HCT116 (cell line): Measurements from ENCODE around the gene GTF2H1. TPM values are rescaled to one million over a fixed set of nuclear protein-coding genes. Genes with fewer than 3 reads are reported as not detected.

Source experiments
- ATAC-seq: fragments of 200-7000 bp; cut with Tn5 transposase; 2 replicates; pipeline ENCODE4 v1.9.1; 2020; ENCODE audit warnings: mild to moderate bottlenecking, moderate library complexity
- BruUV-seq: library from RNA; stranded (reverse); fragments of 400-500 nt; replicated peaks from 2 replicates; lab custom pipeline; 2021; lab: Mats Ljungman, UMichigan
- CTCF ChIA-PET: fragments of 300-600 bp; sonication (Branson Sonifier 250); formaldehyde crosslinking; loops from one replicate; lab custom pipeline; 2021; ENCODE audit warnings: antibody characterized with exemption; lab: Charles Lee
- POLR2A ChIA-PET: fragments of 300-600, 350-600 bp; sonication (Branson Sonifier 250); formaldehyde crosslinking; loops from one replicate; lab custom pipeline; 2021; ENCODE audit warnings: antibody characterized with exemption; lab: Charles Lee
- RAD21 ChIA-PET, 2 experiments: fragments of 300-600 bp; sonication (Branson Sonifier 250); formaldehyde crosslinking; loops; one replicate each; lab custom pipeline; 2023; ENCODE audit warnings: low total read pairs in 2 of 2; ENCODE audit not compliant: uncharacterized antibody in 2 of 2, unreplicated experiment in 2 of 2, low non-redundant PET in 1 of 2; lab: Charles Lee
- DNase-seq: peaks from one replicate; pipeline ENCODE4 v3.0.0-alpha.2; 2010; ENCODE audit warnings: low read depth, low spot score
- H2AFZ ChIP-seq: fragments of 200-600 bp; shearing (Covaris generic), sonication (generic); 2 replicates; pipeline ENCODE4 v1.6.1; 2017; ENCODE audit warnings: low read depth, mixed run types, mixed read lengths, antibody characterized with exemption, low read length; ENCODE audit not compliant: poor library complexity, severe bottlenecking
- H3K27ac ChIP-seq: 2 replicates; pipeline ENCODE4 v1.5.1; 2012; ENCODE audit warnings: low read depth, low read length
- H3K27me3 ChIP-seq: fragments of 200-600 bp; sonication (generic); 2 replicates; pipeline ENCODE4 v1.6.1; 2016; ENCODE audit warnings: mixed run types, low read length, mixed read lengths; ENCODE audit not compliant: insufficient read depth
- H3K36me3 ChIP-seq, 2 experiments: fragments of 200-500 bp in 1 of 2; fragments of 200-600 bp in 1 of 2; sonication (Bioruptor generic) in 1 of 2; sonication (generic) in 1 of 2; 2 replicates each; pipeline versions ENCODE4 v1.5.1 to v1.6.1; 2014 to 2016; ENCODE audit warnings: low read length in 2 of 2, inconsistent platforms in 1 of 2, mixed read lengths in 1 of 2, mixed run types in 1 of 2; ENCODE audit not compliant: insufficient read depth in 2 of 2, control insufficient read depth in 1 of 2
- H3K4me1 ChIP-seq, 2 experiments: fragments of 200-600 bp in 1 of 2; sonication (generic) in 1 of 2; 2 replicates each; pipeline versions ENCODE4 v1.5.1 to v1.6.1; 2012 to 2017; ENCODE audit warnings: low read length in 2 of 2, inconsistent platforms in 1 of 2, mild to moderate bottlenecking in 1 of 2, mixed read lengths in 1 of 2, mixed run types in 1 of 2, moderate library complexity in 1 of 2; ENCODE audit not compliant: insufficient read depth in 2 of 2, control insufficient read depth in 1 of 2
- H3K4me2 ChIP-seq: fragments of 200-600 bp; sonication (generic); 2 replicates; pipeline ENCODE4 v1.6.1; 2017; ENCODE audit warnings: mixed run types, low read length, mixed read lengths
- H3K4me3 ChIP-seq, 2 experiments: fragments of 200-600 bp in 1 of 2; sonication (generic) in 1 of 2; replicated peaks in 1 of 2; 2 replicates each; pipeline ENCODE4 v1.5.1; 2011 to 2016; ENCODE audit warnings: low read length in 2 of 2, control low read depth in 1 of 2, low read depth in 1 of 2, mild to moderate bottlenecking in 1 of 2, mixed read lengths in 1 of 2, mixed run types in 1 of 2
- H3K79me2 ChIP-seq: fragments of 200-600 bp; sonication (generic); 2 replicates; pipeline ENCODE4 v1.6.1; 2017; ENCODE audit warnings: mild to moderate bottlenecking, mixed run types, low read length, moderate library complexity, mixed read lengths; ENCODE audit not compliant: insufficient read depth
- H3K9ac ChIP-seq: fragments of 200-600 bp; sonication (generic); 2 replicates; pipeline ENCODE4 v1.6.1; 2016; ENCODE audit warnings: low read length, mixed read lengths
- H3K9me2 ChIP-seq: fragments of 200-600 bp; sonication (generic), shearing (Covaris generic); 2 replicates; pipeline ENCODE4 v1.6.1; 2017; ENCODE audit warnings: mixed run types, mild to moderate bottlenecking, moderate library complexity; ENCODE audit not compliant: insufficient read depth
- H3K9me3 ChIP-seq, 2 experiments: fragments of 200-500 bp in 1 of 2; fragments of 200-600 bp in 1 of 2; sonication (Bioruptor generic) in 1 of 2; sonication (generic) in 1 of 2; 2 replicates each; pipeline ENCODE4 v1.6.1; 2014 to 2017; ENCODE audit warnings: low read length in 2 of 2, mixed read lengths in 2 of 2, inconsistent platforms in 1 of 2, low read depth in 1 of 2, mild to moderate bottlenecking in 1 of 2, mixed run types in 1 of 2, moderate library complexity in 1 of 2; ENCODE audit not compliant: control insufficient read depth in 1 of 2, insufficient read depth in 1 of 2
- H4K20me1 ChIP-seq: fragments of 200-600 bp; sonication (generic), shearing (Covaris generic); 2 replicates; pipeline ENCODE4 v1.6.1; 2017; ENCODE audit warnings: mixed run types, mild to moderate bottlenecking, moderate library complexity; ENCODE audit not compliant: insufficient read depth
- CBX3 ChIP-seq: IDR thresholded peaks from 2 replicates; pipeline ENCODE4 v1.6.1; 2012; ENCODE audit warnings: low read depth
- EGR1 ChIP-seq: IDR thresholded peaks from 2 replicates; pipeline ENCODE4 v1.6.1; 2012; ENCODE audit warnings: low read depth
- EZH2phosphoT487 ChIP-seq: fragments of 200-600 bp; IDR thresholded peaks from 2 replicates; pipeline ENCODE4 v1.6.1; 2018; ENCODE audit warnings: antibody characterized with exemption, borderline replicate concordance
- SIN3A ChIP-seq: IDR thresholded peaks from 2 replicates; pipeline ENCODE4 v1.6.1; 2012; ENCODE audit warnings: low read depth
- SRF ChIP-seq: IDR thresholded peaks from 2 replicates; pipeline ENCODE4 v1.6.1; 2012; ENCODE audit warnings: low read depth
- TCF7L2 ChIP-seq: IDR thresholded peaks from 2 replicates; pipeline ENCODE4 v1.7.0; 2011; ENCODE audit warnings: borderline replicate concordance, inconsistent platforms; ENCODE audit not compliant: insufficient read depth, insufficient read length; ENCODE audit errors: extremely low read depth
- intact Hi-C: fragments of 100-400 bp; cut with micrococcal nuclease; formaldehyde crosslinking; loops from 2 replicates; pipeline ENCODE4 v1.10.0; 2022
- total RNA-seq: library from RNA; stranded (reverse); gene quantifications from one replicate; pipeline ENCODE4 v1.2.1, GENCODE V29; 2021; ENCODE audit not compliant: unreplicated experiment
- TF ChIP-seq, protein P1 (sequence below): IDR thresholded peaks from 2 replicates; pipeline ENCODE4 v1.6.1; 2012

The GTF2H1 gene
- total RNA-seq, 1 experiment from 2014 or later, result 37.3 TPM

DNA sequence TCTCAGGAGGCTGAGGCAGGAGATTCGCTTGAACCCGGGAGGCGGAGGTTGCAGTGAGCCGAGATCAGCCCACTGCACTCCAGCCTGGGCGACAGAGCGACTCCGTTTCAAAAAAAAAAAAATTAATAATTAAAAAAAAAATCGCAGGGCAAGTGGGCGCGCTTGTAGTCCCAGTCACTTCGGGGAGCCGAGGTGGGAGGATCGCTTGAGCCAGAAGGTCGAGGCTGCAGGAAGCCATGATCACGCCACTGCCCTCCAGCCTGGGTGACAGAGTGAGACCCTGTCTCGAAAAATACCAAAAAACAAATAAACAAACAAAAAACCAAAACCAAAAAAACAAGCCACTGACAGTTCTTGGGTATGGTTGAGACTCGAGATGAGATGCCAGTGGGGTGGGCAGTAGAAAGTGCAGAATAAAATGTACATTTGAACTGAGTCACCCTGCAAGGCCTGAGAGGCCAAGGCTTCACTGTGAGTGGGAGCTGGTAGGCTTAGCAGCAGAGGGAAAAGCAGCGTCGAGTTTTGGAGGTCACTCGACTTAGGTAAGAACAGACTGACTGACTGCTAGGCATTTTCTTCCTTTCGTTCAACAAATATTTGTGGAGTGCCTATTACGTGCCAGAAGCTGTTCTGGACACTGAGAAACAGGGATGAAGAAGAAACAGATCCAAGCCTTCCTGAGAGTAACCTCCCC lies 71.4 kb downstream of the GTF2H1 start:
- ChIA-PET POLR2A (interaction anchor here (0.6 to 5.1 kb wide), 16 partner anchors 10 to 1126 kb away, joined by 3 to 88 read pairs (median 4); partner anchors contain the start of genes HPS5, SPTY2D1, TSG101 and UEVLD), RAD21 (interaction anchor here in 1 of 2 experiments (1.4 kb wide), 1 partner anchor 10 kb away, joined by 6 read pairs; no protein-coding TSS in a partner anchor), CTCF (interaction anchor here (0.7 to 0.8 kb wide), 2 partner anchors 10 to 278 kb away, joined by 3 to 4 read pairs; no protein-coding TSS in a partner anchor)
- Histone ChIP-seq H3K27ac (peak overlapping the region; percentile 98), H3K4me2 (peak overlapping the region; percentile 92), H3K36me3 (peaks cover 20 to 27% of the 10 kb centered on the region in 2 experiments), H3K4me3 (peak overlapping the region; percentile 91 to 100), H3K9ac (peak overlapping the region; percentile 98), H4K20me1 (peaks cover 21% of the 10 kb centered on the region; the same call in 1 of the 2 replicates), H3K9me3 (no peaks in the 10 kb centered on the region), H3K4me1 (peaks cover 11 to 25% of the 10 kb centered on the region in 2 experiments), H3K9me2 (no peaks in the 10 kb centered on the region), H3K79me2 (peaks cover 44% of the 10 kb centered on the region), H3K27me3 (no peaks in the 10 kb centered on the region), H2AFZ (no peak overlapping the region)
- TF ChIP-seq SIN3A, result no peak
- no peak for TF ChIP-seq SRF
- 0 out of 2 replicates have a peak, but pooled peaks have one; percentile 15 for TF ChIP-seq EGR1
- TF ChIP-seq, protein P1, sequence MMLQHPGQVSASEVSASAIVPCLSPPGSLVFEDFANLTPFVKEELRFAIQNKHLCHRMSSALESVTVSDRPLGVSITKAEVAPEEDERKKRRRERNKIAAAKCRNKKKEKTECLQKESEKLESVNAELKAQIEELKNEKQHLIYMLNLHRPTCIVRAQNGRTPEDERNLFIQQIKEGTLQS, result no peak
- TF ChIP-seq TCF7L2, result no peak
- TF ChIP-seq CBX3, result no peak
- TF ChIP-seq EZH2phosphoT487, result no peak
- ATAC-seq (peak; percentile 1; the same call in 1 of the 2 replicates), DNase-seq (no peak)
- TSS peak; percentile 96 for BruUV-seq
- intact Hi-C loops, result loop anchor here (2.0 kb wide), 1 partner anchor 71 kb away; the partner anchor contains the start of genes GTF2H1 and HPS5
